ENCODE results near the gene GALNT5.

Gene GALNT5

GRCh38 chr2:157305723-157306110 lies 48.2 kb downstream of the GALNT5 start:
- TF ChIP-seq EZH2phosphoT487 (IDR thresholded peaks at IDR 0.05; ENCODE audit: borderline replicate concordance, low read length) (no peak), CTCF (IDR thresholded peaks at IDR 0.05; ENCODE audit: low read depth, low read length, poor library complexity, severe bottlenecking) (no peak)

GRCh38 chr2:157307021-157307420 lies 49.5 kb downstream of the GALNT5 start:
- H3K27me3 ChIP-seq (ENCODE audit: control insufficient read depth, low read length): peaks cover 5% of the 10 kb centered on the region; the same call in 1 of the 2 replicates
- H3F3A ChIP-seq (ENCODE audit: control insufficient read depth, insufficient read depth): no peaks in the 10 kb centered on the region
- H3K79me2 ChIP-seq (ENCODE audit: control insufficient read depth, low read length): no peaks in the 10 kb centered on the region
- no peak for TF ChIP-seq EZH2phosphoT487 (IDR thresholded peaks at IDR 0.05; ENCODE audit: borderline replicate concordance, low read length)
- peak; percentile 32 for TF ChIP-seq CTCF (IDR thresholded peaks at IDR 0.05; ENCODE audit: low read depth, low read length, poor library complexity, severe bottlenecking)
- no peaks in the 10 kb centered on the region for H4K20me1 ChIP-seq (ENCODE audit: control insufficient read depth, insufficient read depth, low read depth, low read length)
- H3K4me1 ChIP-seq (ENCODE audit: control insufficient read depth, low read length): peaks cover 8% of the 10 kb centered on the region
- no peak overlapping the region for H3K27ac ChIP-seq (ENCODE audit: low read depth, low read length)
- no peaks in the 10 kb centered on the region for H3K9me2 ChIP-seq (replicated peaks; ENCODE audit: control insufficient read depth, low read length)
- no peak overlapping the region for H3K4me3 ChIP-seq (ENCODE audit: low read length)
- no peaks in the 10 kb centered on the region for H3K36me3 ChIP-seq (ENCODE audit: control insufficient read depth, low read length)
- H3K9me3 ChIP-seq (ENCODE audit: control insufficient read depth, insufficient read depth, low read length): no peaks in the 10 kb centered on the region
- no peak overlapping the region for H3K4me2 ChIP-seq (ENCODE audit: low read length)

More at GRCh38 chr2:157305723-157306110, 48.2 kb downstream of the GALNT5 start:
- H3K4me2 ChIP-seq (ENCODE audit: low read length): no peak overlapping the region
- H3K9me2 ChIP-seq (replicated peaks; ENCODE audit: control insufficient read depth, low read length): no peaks in the 10 kb centered on the region
- peaks cover 5% of the 10 kb centered on the region; the same call in 1 of the 2 replicates for H3K27me3 ChIP-seq (ENCODE audit: control insufficient read depth, low read length)
- peaks cover 8% of the 10 kb centered on the region for H3K4me1 ChIP-seq (ENCODE audit: control insufficient read depth, low read length)
- H3K36me3 ChIP-seq (ENCODE audit: control insufficient read depth, low read length): no peaks in the 10 kb centered on the region
- no peaks in the 10 kb centered on the region for H3K79me2 ChIP-seq (ENCODE audit: control insufficient read depth, low read length)
- H3K27ac ChIP-seq (ENCODE audit: low read depth, low read length): no peak overlapping the region
- no peaks in the 10 kb centered on the region for H4K20me1 ChIP-seq (ENCODE audit: control insufficient read depth, insufficient read depth, low read depth, low read length)
- H3F3A ChIP-seq (ENCODE audit: control insufficient read depth, insufficient read depth): no peaks in the 10 kb centered on the region
- H3K9me3 ChIP-seq (ENCODE audit: control insufficient read depth, insufficient read depth, low read length): no peaks in the 10 kb centered on the region
- H3K4me3 ChIP-seq (ENCODE audit: low read length): no peak overlapping the region

GRCh38 chr2:157309878-157310277 lies 52.4 kb downstream of the GALNT5 start:
- peaks cover 8% of the 10 kb centered on the region for H3K4me1 ChIP-seq (ENCODE audit: control insufficient read depth, low read length)

More at GRCh38 chr2:157309878-157310277, 52.4 kb downstream of the GALNT5 start:
- Histone ChIP-seq H3K27ac (ENCODE audit: low read depth, low read length) (no peak overlapping the region), H3K9me2 (replicated peaks; ENCODE audit: control insufficient read depth, low read length) (no peaks in the 10 kb centered on the region), H3K27me3 (ENCODE audit: control insufficient read depth, low read length) (no peaks in the 10 kb centered on the region), H3K36me3 (ENCODE audit: control insufficient read depth, low read length) (no peaks in the 10 kb centered on the region), H4K20me1 (ENCODE audit: control insufficient read depth, insufficient read depth, low read depth, low read length) (no peaks in the 10 kb centered on the region), H3K4me2 (ENCODE audit: low read length) (no peak overlapping the region), H3K4me3 (ENCODE audit: low read length) (no peak overlapping the region), H3K79me2 (ENCODE audit: control insufficient read depth, low read length) (no peaks in the 10 kb centered on the region), H3F3A (ENCODE audit: control insufficient read depth, insufficient read depth) (no peaks in the 10 kb centered on the region), H3K9me3 (ENCODE audit: control insufficient read depth, insufficient read depth, low read length) (no peaks in the 10 kb centered on the region)
- TF ChIP-seq CTCF (IDR thresholded peaks at IDR 0.05; ENCODE audit: low read depth, low read length, poor library complexity, severe bottlenecking) (no peak), EZH2phosphoT487 (IDR thresholded peaks at IDR 0.05; ENCODE audit: borderline replicate concordance, low read length) (no peak)
